Superior temporal gyrus (tissue), 1 donor: ENCODE results near the gene ZNF316.

Source experiments
- DNase-seq: peaks from one replicate; pipeline ENCODE4 v3.0.0-alpha.2; 2016; ENCODE audit errors: extremely low spot score

The ZNF316 gene

DNA sequence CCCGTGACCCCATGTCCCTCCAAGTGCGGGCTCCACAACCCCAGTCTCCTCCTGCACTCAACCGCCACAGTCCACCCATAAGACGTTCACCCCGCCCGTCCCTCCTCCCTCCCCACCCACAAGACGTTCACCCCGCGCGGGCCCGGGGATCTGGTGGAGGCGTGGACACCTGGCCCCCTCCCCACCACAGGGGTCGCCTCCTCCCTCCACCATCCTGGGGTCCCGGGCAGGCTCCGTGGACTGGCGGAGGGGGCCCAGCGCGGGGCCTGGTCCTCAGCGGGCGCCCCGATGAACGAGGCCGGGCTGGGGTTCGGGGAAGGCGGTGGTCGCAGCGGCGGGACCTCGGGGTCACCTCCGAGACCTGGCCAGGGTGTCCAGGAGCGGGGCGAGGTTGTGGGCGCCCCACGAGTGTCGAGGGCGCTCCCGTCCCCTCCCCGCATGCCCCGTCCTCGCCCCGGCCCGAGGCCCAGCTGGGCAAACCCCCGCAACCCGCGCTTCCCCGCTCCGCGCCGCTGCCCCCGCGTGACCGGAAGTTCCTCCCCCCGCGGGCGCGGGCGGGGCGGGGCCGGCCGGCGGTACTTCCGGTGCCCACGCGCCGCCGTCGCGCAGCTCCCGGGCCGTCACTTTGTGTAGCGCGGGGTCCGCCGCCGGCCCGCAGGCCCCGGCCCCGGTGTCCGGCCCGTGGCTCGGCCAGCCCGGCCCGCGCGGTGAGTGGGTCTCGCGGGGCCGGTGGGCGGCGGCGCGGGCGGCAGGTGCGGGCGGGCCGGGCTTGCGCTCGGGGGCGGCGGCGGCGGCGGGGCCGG lies at the start of gene ZNF316:
TSS of gene ZNF316 (plus strand) at position 578 of the 803 bp plus-strand sequence. CDS start 5,092 bp downstream, outside the sequence.
- peak; percentile 60 for DNase-seq

DNA sequence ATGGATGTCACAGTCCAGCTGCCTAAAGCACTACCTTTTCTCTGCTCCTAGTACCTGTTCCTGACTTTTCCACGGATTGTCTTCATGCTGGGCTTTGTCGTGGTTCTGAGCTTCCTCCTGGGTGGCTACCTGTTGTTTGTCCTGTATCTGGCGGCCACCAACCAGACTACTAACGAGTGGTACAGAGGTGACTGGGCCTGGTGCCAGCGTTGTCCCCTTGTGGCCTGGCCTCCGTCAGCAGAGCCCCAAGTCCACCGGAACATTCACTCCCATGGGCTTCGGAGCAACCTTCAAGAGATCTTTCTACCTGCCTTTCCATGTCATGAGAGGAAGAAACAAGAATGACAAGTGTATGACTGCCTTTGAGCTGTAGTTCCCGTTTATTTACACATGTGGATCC lies 48.6 kb upstream of the ZNF316 start:
- DNase-seq = no peak

DNA sequence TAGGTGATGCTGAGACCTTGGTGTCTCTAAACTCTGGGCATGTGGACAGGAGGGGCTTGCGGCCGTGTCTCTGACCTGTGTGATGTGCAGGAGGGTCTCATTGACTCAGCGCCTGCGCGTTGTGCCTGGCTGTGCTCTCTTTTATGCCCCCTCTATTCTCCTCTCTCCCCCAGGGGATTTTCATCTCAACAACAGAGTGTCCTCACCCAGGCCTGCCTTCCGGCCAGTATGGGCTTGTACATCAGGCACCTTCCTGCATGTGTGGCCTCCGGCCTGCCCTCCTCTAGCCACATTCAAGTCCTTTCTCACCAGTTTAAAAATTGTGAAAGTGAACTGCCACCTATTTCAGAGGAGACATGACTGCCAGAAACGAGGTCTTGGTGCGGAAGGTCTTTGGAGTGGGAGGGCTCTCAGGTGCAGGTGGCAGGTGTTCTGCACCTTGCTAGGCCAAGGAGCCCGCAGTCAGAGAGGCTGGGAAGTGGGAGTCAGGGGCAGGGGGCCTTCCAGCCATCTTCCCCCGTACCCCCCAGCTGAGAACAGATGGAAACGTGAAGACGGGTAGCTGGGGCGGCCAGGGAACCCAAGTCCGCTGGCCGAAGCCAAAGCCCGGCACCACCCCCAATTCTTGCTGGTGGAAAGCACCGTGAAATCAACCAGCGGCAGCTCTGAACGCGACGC lies 47.8 kb upstream of the ZNF316 start:
- no peak for DNase-seq

DNA sequence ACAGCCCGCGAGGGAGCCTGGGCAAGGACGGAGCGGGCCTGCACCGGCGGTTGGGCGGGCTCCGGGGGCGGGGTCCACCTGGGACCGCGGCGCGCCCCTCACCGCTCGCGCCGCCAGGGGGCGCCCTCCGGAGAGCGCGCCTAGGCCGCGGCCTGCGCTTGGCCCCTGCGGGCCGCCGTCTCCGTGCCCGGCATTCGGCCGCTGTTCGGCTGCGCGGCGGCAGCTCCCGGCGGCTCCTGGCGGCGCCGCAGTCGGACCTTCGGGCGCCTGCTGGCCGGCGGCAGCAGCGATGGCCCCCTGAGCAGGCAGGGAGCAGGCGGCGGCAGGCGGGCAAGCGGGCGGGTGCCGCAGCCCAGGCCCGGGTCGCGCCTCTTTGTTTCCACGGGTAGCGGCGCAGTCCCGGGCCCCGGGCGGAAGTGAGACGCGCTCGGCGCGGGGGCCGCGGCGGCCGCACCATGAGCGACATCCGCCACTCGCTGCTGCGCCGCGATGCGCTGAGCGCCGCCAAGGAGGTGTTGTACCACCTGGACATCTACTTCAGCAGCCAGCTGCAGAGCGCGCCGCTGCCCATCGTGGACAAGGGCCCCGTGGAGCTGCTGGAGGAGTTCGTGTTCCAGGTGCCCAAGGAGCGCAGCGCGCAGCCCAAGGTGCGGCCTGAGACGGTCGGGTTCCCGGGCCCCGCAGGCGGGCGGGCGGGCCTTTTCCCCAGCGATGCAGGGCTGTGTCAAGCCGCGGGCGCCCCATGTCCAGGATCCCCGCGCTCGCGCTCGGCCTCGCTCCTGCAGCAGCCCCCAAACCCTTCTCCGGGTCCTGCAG lies 47.1 kb upstream of the ZNF316 start, which contains the start of gene INTS15:
TSS of gene INTS15 (plus strand) at position 193 of the 816 bp plus-strand sequence. CDS start at position 456, 263 bp downstream.
- peak; percentile 74 for DNase-seq

DNA sequence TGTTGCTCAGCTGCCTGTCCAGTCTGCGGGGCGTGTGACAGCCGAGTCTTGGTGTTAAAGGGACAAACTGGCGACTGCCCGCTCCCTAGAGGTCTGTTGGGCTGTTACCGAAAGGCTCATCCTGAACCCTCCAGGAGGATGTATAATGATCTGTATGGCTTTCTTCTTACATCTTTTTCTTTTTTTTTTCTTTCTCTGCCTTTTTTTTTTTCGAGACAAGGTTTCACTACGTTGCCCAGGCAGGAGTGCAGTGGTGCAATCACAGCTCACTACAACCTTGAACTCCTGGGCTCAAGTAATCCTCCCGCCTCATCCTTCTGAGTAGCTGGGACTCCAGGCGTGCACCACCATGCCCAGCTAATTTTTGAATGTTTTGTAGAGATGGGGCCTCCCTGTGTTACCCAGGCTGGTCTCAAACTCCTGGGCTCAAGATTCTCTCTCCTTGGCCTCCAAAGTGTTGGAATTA lies 46.4 kb upstream of the ZNF316 start:
- no peak for DNase-seq

DNA sequence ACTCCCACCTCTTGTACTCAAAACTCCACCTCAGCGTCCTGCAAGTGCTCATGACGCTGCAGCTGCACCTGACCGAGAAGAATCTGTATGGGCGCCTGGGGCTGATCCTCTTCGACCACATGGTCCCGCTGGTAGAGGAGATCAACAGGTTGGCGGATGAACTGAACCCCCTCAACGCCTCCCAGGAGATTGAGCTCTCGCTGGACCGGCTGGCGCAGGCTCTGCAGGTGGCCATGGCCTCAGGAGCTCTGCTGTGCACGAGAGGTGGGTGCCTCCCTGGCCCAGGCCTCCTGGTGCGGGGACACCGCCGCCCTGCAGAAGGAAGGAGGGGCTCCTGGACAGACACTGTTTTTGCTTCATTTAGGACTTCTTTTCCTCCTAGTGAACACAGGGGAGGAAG lies 37.0 kb upstream of the ZNF316 start:
- no peak for DNase-seq

DNA sequence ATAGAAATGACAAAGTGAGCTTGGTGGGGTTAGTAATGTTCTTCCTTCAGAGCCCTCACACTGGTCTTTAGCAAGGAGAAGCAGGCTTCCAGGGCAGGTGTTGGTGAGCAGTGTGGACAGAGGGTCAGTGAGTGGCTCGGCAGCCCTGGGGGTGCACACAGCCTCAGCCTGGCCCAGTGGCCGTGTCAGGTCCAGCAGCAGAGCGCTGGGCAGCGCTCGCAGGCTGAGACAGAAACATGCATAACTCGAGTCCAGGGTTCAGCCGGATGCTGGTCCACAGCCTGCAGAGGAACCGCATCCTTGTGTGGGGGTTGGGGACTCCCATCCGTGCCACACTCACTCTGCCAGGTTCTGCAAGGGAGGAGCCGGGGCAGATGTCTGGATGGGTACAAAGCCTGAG lies 32.7 kb upstream of the ZNF316 start:
- DNase-seq = no peak

DNA sequence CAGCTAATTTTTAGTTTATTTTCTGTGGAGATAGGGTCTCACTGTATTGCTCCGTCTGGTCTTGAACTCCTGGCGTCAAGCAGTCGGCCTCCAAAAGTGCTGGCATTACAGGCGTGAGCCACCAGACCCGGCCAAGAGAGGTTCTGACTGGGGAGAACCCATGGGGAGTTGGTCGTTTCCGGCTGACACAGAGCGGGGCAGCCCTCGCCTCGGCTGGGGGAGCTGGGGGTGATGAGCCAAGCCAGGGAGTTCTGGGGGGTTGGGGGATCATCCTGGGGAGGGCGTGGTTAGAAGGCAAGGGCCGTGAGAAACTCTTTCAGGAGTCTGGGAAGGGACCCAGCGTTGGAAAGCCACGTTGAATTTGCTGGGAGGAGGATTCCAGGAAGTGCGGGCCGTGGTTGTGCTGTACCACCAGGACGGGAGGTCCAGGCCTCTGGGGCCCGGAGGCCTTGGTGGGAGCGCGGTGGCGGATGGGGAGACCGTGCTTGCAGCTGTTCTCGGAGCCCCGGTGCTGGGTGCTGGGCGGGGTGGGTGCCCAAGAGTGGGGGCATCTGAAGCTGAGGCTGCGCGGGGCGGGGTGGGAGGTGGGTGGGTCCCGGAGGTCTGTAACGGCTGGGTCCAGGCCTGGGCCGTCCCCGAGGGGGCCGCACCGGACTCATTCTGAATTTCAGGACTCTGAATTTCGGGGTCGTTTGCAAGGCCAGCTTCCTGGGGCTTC lies 30.1 kb upstream of the ZNF316 start:
- DNase-seq = no peak

DNA sequence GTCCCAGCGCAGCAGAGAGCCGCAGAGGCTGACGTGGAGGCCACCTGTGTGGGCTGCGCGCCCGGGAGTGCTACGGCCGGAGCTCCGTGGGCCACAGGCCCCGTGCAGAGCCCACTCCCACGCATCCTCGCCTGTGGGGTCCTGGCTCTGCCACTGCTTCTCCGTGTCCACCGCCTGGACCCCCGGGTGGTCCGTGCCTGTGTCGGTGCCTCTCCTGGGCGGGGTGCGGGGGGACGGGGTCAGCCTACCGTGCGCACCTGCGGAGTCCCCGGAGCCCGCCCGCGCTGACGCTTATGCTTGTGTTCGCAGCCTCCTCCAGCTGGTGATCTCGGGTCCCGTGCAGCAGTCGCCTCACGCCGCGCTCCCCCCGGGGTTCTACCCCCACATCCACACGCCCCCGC lies 29.5 kb upstream of the ZNF316 start:
- DNase-seq = no peak

DNA sequence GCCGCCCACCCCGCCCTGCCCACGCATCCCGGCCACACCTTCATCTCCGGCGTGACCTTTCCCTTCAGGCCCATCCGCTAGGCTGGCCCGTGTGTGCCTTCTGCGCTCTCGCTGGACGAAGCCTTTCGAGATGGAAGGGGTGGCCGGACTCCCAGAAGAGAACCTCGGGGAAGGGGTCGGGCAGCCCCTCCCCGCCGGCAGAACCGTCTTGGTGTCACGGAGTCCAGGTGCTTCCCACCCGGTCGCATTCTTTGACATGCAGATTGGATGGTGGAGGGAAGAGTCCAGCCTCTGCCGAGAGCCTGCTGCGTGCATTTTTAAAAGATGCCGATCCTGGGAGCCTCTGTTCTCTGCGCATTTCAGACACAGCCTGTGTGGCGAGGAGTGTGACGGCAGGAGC lies 29.0 kb upstream of the ZNF316 start:
- no peak for DNase-seq

DNA sequence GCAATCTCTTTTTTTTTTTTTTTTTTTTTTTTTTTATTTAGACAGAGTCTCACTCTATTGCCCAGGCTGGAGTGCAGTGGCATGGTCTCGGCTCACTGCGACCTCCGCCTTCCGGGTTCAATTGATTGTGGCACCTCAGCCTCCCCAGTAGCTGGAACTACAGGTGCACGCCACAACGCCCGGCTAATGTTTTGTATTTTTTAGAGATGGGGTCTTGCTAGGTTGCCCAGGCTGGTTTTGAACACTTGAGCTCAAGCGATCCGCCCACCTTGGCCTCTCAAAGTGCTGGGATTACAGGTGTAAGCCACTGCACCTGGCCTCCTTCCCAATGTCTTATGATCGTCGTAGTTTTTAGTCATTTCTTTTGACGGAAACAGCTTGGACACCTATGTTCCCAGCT lies 28.3 kb upstream of the ZNF316 start:
- DNase-seq = no peak

DNA sequence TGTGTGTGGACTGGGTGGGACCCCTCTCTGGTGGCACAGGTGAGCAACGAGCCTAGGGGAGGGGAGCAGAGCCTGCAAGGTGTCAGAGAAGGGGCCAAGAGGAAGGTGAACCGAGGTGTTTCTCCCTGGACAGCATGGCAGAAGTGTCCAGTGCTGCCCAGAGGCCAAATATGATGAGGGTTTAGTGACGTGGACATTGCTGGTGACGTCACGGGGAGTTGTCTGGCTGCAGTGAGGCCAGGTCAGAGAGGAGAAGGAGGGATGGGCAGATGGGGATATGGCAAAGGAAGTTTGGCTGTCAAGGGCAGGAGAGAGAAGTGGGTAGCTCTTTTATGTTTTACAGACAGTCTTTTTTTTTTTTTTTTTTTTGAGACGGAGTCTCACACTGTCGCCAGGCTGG lies 24.3 kb upstream of the ZNF316 start:
- no peak for DNase-seq

DNA sequence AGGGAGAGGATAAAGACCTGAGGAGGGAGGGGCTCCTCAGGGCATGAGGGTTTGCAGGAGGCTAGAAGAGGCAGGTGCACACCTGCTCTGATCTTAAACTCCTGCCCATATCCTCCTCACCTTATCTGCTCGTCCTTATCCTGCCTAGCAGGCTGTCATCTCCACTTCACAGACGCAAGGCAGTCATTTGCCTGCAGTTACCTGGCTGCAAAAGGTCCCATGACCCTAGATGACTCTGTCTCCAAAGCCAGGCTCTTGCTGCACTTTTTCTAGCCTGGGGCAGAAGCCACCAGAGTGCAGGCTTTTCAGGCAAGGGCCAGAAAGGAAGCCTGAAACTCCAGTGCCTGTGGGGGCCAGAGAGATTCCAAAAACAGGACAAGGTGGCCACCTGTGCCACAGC lies 23.4 kb upstream of the ZNF316 start:
- DNase-seq = no peak

DNA sequence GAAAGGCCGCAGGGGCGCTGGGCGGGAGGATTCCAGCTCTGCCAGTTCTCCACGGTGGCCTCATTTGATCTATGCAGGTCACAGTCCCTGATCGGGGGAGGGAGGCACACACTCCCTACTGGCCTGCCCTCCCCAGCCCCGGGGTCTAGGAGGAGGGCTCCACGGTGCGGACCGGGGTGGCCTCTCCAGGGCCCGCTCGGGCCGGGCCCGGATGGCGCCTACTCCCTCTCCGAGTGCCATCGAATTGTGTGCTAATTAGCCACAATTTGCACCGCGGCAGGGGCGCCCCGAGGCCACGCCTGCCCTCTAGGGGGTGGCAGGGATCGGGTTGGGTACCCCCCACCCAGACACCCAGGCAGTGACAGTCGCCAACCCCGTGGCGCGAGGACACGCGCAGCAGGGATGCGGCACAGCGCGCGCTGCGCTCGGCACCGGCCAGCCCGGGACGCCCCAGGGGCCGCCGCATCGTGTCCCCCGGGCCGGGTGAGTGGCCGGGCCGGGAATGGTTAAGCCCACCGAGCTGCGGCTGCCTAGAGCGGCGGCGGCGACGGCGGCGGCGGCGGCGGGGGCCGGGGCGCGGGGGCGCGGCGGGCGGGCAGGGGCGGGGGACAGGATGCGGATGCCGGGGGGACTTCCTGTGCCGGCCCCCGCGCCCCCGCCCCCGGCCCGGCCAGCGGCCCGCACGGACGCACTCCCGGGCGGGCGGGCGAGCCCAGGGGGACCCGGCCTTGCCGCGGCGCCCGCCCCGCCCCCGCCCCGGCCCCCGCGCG lies 22.0 kb upstream of the ZNF316 start, which contains the start of gene ZNF853:
TSS of gene ZNF853 (plus strand) at position 658 of the 770 bp plus-strand sequence. CDS start 565 bp downstream, outside the sequence.
- DNase-seq = no peak

DNA sequence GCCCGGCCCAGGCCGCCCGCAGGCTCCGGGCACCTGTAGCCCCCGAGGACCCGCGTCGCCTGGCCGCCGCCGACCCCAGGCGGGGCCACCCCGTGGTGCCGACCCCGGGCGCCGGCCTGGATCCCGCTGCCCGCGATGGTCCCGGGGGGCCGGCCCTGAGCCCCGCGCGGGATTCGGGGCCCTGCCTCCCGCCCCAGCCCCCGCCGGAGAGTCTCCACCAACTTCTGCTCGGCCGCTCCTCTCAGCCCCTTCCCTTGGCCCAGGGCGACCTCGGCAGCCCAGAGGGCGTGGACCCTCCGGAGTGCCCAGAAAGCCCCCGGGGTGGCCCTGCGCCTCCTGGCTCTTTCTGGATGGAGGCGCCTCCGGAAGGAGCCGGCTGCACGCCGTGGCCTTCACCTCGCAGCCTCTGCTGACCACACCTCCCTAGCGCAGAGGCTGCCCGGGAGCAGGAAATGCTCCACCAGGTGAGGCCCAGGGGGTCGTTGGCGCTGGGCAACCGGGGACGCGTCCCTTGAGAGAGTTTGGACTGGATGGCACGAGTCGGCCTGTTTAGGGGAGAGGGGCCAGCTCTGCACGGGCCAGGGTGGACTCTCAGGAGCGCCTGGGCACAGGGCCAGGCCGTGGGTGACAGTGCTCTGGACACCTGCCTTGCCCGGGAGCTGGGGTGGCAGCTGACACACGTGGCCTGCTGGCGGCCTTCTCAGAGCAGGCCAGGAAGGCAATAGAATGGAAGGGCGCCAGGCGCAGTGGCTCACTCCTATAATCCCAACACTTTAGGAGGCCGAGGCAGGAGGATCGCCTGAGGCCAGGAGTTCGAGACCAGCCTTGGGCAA lies 21.2 kb upstream of the ZNF316 start:
- DNase-seq = no peak

DNA sequence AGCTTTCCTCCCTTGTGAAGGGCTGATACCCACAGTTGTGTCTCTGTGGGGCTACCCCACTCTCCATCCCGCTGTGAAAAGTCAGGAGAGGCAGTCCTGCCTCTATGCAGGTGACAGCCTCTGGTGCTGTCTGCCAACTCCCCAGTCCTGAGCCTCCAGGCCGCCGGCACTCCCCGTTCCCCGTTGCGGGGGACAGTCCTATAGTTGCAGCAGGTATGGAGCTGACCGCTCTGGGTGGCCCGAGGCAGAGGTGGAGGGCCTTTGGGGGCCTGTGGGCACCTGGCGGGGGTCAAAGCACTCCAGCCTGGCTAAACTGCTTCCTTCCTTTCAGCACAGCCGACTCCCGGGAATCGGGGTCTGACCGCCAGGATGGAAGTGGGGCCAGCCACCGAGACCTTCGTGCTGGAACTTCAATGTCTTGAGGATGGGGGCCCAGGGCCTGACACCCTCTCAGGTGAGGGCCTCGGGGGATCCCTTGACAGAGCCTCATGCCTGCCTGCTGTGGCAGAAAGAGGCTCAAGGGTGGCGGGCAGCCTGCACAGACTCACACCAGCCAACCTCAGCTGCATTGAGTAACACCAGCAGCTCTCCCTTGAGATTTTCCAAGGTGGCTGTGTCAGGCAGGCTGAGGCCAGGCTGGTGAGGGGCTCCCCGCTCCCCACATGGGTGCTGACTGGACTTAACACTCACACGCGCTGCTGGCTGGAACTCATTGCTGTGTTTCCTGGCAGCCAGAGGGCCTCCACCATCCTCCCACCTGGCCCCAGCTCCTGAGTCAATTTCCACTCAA lies 20.1 kb upstream of the ZNF316 start:
- no peak for DNase-seq

DNA sequence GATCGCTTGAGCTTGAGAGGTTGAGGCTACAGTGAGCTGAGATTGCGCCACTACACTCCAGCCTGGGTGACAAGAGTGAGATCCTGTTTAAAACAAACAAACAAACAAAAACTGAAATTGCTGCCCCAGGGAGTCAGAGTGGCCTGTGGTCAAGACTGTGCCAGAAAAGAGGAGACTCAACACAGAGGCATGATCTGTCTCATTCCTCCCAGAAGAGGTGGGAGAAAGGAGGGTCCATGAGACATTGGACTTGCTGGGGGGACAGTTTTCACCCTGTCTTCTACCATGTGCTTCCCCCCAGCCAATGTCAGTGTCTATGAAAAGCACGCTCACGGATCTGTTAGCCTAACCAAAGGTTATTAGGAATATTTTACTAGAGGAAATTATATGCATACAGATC lies 18.5 kb upstream of the ZNF316 start:
- DNase-seq = no peak

DNA sequence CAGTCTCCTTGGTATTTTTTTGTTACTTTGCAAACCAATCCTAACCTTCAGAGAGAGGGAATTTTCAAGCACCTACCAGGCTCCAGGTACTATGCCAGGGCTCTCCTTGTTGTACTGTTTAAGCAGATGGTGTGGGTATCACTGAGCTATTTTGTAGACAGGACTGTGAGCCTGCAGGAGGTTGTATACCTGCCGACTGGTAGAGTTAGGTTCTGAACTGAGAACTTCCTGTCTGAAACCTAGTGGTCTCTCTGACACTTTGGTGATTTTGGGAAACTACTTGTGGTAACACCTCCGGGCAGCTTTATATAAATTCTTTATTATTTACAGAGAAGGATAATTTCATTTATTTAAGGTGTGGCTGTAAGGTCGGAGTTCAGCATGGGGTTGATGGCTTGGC lies 17.2 kb upstream of the ZNF316 start:
- DNase-seq = no peak
